Measurements from ENCODE around the gene MED6. TPM values are rescaled to one million over a fixed set of nuclear protein-coding genes. Genes with fewer than 3 reads are reported as not detected.
A peak's percentile ranks its signal among the peaks of the same experiment; 100 is the strongest.

The MED6 gene
- 10 to 100 TPM; 40.3 to 42.1 (median 40.8) TPM for polyA plus RNA-seq (ENCODE audit: insufficient read length in 3 of 3)

- DNase-seq (ENCODE audit: low read depth in 3 of 3, low spot score in 2 of 3): peak; percentile 73 to 91 (median 80)
Observed at GRCh38 chr14:70600382-70601157, at the start of gene MED6. Gene MED6, minus strand, starts transcription at chr14:70600655. Its CDS starts 18 bp downstream, at chr14:70600637.

- DNase-seq (ENCODE audit: low read depth in 3 of 3, low spot score in 2 of 3): no peak
Observed at GRCh38 chr14:70649803-70650202, 49.3 kb upstream of the MED6 start.

- DNase-seq (ENCODE audit: low read depth in 3 of 3, low spot score in 2 of 3): no peak
Observed at GRCh38 chr14:70648346-70648745, 47.9 kb upstream of the MED6 start.

GRCh38 chr14:70646705-70647104 lies 46.2 kb upstream of the MED6 start:
- no peak for DNase-seq (ENCODE audit: low read depth in 3 of 3, low spot score in 2 of 3)

GRCh38 chr14:70645892-70646291 lies 45.4 kb upstream of the MED6 start:
- no peak for DNase-seq (ENCODE audit: low read depth in 3 of 3, low spot score in 2 of 3)

GRCh38 chr14:70643967-70644366 lies 43.5 kb upstream of the MED6 start:
- no peak for DNase-seq (ENCODE audit: low read depth in 3 of 3, low spot score in 2 of 3)

GRCh38 chr14:70642303-70643235 lies 42.1 kb upstream of the MED6 start:
- no peak for DNase-seq (ENCODE audit: low read depth in 3 of 3, low spot score in 2 of 3)

GRCh38 chr14:70641548-70642302 lies 41.3 kb upstream of the MED6 start, which contains the start of gene TTC9:
Gene TTC9, plus strand, starts transcription at chr14:70641916. Its CDS starts 214 bp downstream, at chr14:70642130.
- DNase-seq (ENCODE audit: low read depth in 3 of 3, low spot score in 2 of 3): no peak

- no peak for DNase-seq (ENCODE audit: low read depth in 3 of 3, low spot score in 2 of 3)
Observed at GRCh38 chr14:70640938-70641547, 40.6 kb upstream of the MED6 start.

GRCh38 chr14:70638416-70638815 lies 38.0 kb upstream of the MED6 start:
- DNase-seq (ENCODE audit: low read depth in 3 of 3, low spot score in 2 of 3): no peak

GRCh38 chr14:70635971-70636595 lies 35.6 kb upstream of the MED6 start:
- DNase-seq (ENCODE audit: low read depth in 3 of 3, low spot score in 2 of 3): no peak

GRCh38 chr14:70631948-70632347 lies 31.5 kb upstream of the MED6 start:
- DNase-seq (ENCODE audit: low read depth in 3 of 3, low spot score in 2 of 3): no peak

GRCh38 chr14:70624972-70625371 lies 24.5 kb upstream of the MED6 start:
- DNase-seq (ENCODE audit: low read depth in 3 of 3, low spot score in 2 of 3): no peak

- DNase-seq (ENCODE audit: low read depth in 3 of 3, low spot score in 2 of 3): peak in 1 of 3 donors; percentile 6
Observed at GRCh38 chr14:70622111-70622712, 21.8 kb upstream of the MED6 start.

GRCh38 chr14:70619708-70620107 lies 19.3 kb upstream of the MED6 start:
- DNase-seq (ENCODE audit: low read depth in 3 of 3, low spot score in 2 of 3): no peak

- DNase-seq (ENCODE audit: low read depth in 3 of 3, low spot score in 2 of 3): no peak
Observed at GRCh38 chr14:70618314-70618713, 17.9 kb upstream of the MED6 start.

- DNase-seq (ENCODE audit: low read depth in 3 of 3, low spot score in 2 of 3): no peak
Observed at GRCh38 chr14:70616646-70617045, 16.2 kb upstream of the MED6 start.

- DNase-seq (ENCODE audit: low read depth in 3 of 3, low spot score in 2 of 3): no peak
Observed at GRCh38 chr14:70611216-70611615, 10.8 kb upstream of the MED6 start.

GRCh38 chr14:70602254-70602653 lies 1.8 kb upstream of the MED6 start:
- DNase-seq (ENCODE audit: low read depth in 3 of 3, low spot score in 2 of 3): no peak

Data from right renal cortex interstitium (tissue), 3 donors.